GM18498 (cell line): ENCODE data around the gene CCDC142.

Experiments used
- ATAC-seq: cut with Tn5 transposase; IDR thresholded peaks from one replicate; pipeline ENCODE4 v1.9.1; 2021; ENCODE audit warnings: mild to moderate bottlenecking, moderate library complexity; ENCODE audit not compliant: unreplicated experiment

CCDC142 gene, protein sequence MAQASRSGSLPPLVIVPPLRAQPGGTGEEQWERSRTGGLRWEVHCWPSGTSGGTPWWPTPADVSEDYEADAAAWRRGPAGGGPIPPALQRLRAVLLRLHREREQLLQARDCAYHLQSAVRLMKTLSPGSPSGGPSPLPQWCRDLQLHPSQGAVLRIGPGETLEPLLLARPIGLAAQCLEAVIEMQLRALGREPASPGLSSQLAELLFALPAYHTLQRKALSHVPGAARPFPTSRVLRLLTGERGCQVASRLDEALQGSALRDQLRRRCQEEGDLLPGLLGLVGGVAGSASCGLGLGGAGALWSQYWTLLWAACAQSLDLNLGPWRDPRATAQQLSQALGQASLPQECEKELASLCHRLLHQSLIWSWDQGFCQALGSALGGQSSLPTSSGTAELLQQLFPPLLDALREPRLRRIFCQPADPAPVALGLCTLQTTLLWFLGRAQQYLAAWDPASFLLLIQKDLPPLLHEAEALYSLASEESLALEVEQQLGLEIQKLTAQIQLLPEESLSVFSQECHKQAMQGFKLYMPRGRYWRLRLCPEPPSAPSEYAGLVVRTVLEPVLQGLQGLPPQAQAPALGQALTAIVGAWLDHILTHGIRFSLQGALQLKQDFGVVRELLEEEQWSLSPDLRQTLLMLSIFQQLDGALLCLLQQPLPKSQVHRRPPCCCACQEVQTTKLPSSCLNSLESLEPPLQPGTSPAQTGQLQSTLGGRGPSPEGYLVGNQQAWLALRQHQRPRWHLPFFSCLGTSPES

DNA sequence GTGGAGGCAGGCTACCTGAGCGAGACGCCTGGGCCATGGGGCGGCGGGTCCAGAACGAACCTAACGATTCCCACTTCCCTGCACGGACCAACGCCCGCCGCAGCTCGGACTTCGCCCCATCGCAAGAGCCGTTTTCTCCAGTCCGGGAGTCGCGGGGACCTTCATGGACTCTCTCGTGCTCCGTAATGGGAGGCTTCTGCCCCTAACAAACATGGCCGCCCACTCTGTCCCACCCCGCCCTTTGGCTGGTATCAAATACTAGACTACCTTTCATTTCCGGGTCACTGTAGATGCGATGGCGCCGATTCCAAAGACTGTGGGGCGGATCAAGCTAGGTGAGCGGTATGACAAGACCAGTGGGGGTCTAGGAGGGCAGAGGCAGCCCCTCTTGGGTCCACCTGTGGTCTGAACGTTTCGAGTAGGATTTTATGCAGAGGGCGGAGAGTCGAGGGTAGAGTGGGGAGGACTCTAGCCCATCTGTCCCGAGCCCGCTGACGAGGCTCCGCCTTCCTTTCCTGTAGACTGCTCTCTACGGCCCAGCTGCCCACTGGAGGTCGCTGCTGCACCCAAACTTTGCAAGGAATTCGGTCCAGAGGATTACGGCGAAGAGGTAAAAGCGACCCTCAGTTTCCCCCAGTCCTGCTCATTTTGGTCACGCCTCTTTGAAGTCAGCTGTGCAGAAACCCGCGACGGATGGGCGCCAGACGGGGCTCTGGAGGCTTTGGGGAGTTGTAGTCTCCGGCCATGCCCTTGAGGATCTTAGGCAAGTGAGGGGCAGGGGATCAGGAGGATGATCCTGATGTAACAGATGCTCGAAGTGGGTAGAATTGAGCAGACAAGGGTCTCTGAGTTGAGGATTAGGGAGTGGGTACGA lies at the start of gene CCDC142, which contains the start of gene TTC31:
TSS of gene CCDC142 (minus strand) at position 198 of the 874 bp plus-strand sequence. CDS start at position 37, 161 bp downstream.
TSS of gene TTC31 (plus strand) at position 281 of the 874 bp plus-strand sequence. CDS start at position 296, 15 bp downstream.
- peak; percentile 90 for ATAC-seq

DNA sequence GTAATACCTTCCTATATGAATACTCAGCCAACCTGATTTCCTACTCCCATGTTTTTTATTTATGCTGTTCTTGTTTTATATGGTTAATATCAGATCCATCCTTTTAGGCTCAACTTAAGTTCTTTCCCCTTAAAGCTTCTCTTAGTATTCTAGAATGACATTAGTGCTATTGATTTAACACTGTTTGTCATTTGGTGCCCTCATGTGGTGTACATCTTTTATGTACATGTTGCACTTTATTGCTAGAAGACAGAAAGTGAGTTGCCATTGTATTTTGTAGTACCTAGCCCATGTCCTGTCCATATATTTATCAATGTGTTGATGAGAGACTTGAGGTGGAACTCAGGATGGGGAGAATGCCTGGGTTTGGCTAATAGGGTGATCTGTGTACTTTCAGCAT lies 49.4 kb upstream of the CCDC142 start:
- no peak for ATAC-seq

DNA sequence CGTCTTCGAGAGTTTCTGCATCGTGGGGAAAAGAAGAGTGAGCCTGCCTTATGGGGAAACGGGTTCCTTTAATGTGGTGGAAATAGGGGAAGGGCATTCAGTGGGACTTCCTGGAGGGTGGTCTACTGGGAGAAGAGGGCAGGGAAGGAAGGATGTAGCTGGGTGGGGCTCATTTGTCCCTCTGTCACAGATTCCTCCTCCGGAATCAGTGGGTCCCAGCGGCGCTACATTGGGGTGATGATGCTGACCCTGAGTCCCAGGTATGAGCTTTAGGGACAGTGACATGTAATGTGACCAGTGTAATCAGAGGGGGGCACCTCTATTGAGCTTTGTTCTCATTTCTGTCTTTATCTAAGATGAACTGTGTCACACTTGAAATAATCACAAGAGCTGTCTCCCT lies 48.9 kb upstream of the CCDC142 start:
- ATAC-seq = no peak

DNA sequence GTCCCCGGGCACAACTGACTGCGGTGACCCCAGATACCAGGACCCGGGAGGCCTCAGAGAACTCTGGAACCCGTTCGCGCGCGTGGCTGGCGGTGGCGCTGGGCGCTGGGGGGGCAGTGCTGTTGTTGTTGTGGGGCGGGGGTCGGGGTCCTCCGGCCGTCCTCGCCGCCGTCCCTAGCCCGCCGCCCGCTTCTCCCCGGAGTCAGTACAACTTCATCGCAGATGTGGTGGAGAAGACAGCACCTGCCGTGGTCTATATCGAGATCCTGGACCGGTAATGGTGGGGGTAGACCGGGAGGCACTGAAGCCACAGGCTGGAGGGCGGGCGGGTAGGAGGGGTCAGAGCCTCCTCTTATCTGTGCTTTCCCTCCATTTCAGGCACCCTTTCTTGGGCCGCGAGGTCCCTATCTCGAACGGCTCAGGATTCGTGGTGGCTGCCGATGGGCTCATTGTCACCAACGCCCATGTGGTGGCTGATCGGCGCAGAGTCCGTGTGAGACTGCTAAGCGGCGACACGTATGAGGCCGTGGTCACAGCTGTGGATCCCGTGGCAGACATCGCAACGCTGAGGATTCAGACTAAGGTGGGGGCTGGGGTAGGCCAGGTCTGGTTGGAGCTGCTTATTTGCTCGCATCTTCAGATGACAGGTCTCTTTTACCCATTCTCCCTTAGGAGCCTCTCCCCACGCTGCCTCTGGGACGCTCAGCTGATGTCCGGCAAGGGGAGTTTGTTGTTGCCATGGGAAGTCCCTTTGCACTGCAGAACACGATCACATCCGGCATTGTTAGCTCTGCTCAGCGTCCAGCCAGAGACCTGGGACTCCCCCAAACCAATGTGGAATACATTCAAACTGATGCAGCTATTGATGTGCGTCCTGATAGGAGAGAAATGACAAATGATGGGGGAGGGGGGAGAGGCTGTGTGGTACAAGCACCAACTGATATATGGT lies 47.7 kb upstream of the CCDC142 start:
- peak; percentile 31 for ATAC-seq

DNA sequence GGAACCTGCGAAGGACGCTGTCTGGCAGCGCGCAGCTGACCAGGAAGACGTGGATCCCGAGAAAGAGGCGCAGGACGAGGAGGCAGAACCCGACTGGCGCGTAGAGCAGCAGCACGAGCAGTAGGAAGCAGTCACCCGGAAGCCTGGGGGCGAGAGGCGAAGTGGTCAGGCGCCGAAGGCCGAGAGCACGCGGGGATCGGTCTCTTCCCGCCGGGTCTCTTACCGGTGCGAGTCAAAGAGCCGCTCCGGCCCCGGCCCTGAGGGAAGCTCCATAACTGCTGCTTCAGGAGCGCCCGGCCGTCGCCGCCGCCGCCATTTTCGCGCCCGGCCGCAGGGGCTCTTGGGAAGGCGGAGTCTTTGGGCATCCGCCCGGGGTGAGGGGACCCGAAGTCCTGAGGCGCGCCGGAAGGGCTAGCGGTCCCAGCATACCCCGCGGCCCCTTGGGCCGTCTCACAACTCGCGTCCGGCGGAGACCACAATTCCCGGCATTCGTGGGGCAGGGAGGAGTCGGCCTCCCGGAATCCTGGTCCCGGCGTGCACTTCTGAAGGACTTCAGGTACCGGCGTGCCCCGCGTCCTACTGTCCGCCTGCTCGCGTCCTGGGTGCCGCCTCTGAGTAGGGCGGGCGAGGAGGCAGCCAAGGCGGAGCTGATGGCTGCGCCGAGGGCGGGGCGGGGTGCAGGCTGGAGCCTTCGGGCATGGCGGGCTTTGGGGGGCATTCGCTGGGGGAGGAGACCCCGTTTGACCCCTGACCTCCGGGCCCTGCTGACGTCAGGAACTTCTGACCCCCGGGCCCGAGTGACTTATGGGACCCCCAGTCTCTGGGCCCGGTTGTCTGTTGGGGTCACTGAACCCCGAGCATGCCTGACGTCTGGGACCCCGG lies 46.8 kb upstream of the CCDC142 start, which contains the start of the genes AUP1 and HTRA2:
TSS of gene AUP1 (minus strand) at position 350 of the 882 bp plus-strand sequence. CDS start at position 273, 77 bp downstream.
TSS of gene HTRA2 (plus strand) at position 577 of the 882 bp plus-strand sequence. CDS start at position 651, 74 bp downstream.
- ATAC-seq = peak; percentile 80

DNA sequence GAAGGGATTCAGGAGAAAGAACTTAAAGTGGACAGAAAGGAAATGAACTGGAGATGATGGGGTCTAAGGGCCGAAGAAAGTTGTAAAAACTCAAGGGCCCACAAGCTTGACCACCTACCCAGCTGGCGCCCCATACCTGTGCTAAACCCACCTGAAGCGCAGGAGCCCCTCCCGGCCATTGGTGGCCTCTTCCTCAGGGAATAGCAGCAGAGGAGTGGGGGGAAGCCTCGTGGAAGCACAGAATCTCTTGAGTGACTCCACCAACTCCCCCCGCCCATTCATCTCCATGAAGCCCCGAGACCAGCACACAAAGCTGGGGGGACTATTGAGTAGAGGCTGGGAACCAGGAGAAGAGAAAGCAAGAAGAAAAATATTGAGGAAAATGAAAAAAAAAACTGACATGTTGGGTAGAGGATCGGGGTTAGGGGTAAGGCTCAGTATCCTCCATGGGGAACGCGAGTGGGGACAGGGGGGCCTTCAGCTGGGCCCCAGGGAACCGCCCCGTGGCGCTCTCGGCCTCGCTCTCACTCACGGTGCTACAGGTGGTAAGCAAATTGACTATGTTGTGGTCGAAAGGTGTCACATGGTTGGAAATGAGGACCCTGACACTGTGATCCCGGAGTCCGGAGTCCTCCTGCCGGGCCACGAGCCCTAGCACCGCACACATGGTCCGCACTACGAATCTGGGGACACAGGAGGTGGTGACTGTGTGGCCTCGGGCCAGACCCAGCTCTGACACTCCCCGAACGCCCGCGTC lies 46.0 kb upstream of the CCDC142 start:
- ATAC-seq = peak; percentile 8

DNA sequence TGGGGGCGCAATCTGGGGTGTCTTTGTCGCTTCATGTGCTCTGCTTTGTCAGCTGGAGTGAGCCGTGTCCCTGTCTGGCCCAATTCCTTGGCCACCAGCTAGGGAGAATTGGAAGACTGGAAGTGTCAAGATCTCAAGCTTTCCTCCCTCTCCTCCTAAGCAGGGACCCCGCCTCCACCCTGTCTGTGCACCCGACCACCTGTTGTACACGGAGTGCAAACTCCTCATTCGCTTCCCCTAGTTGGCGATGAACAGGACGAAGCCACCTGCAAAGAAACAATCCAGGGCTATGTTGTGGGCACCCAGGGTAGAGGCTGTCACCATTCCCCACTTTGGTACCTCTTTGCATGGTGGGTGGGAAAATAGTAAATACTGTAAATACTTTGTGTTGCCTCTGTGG lies 44.9 kb upstream of the CCDC142 start:
- no peak for ATAC-seq

DNA sequence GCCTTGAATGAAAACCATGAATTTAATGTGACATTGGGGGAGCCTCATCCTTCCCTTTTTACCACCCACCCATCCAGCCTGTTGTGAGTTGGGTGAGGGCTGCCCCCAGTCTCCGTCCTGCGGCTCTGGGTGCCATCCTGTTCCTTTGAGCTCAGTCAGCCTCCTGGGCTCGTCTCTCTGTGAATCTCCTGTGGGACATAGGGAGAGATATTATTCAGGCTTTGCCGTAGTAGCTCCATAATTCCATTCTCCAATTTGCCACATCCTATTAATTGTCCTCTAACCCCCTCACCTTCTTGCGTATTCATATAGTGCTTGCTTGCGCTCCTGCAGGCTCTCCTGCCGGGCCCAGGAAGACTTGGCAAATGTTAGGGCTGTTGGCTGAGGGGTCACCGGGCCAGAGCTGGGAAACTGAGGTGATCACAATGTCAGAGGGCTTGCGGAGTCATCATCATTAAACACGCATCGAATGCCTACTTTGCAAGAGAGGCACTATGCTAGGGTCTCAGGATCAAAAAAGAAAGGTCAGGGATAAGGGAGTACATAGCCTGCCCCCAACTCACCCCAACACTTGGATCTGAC lies 43.9 kb upstream of the CCDC142 start:
- no peak for ATAC-seq

DNA sequence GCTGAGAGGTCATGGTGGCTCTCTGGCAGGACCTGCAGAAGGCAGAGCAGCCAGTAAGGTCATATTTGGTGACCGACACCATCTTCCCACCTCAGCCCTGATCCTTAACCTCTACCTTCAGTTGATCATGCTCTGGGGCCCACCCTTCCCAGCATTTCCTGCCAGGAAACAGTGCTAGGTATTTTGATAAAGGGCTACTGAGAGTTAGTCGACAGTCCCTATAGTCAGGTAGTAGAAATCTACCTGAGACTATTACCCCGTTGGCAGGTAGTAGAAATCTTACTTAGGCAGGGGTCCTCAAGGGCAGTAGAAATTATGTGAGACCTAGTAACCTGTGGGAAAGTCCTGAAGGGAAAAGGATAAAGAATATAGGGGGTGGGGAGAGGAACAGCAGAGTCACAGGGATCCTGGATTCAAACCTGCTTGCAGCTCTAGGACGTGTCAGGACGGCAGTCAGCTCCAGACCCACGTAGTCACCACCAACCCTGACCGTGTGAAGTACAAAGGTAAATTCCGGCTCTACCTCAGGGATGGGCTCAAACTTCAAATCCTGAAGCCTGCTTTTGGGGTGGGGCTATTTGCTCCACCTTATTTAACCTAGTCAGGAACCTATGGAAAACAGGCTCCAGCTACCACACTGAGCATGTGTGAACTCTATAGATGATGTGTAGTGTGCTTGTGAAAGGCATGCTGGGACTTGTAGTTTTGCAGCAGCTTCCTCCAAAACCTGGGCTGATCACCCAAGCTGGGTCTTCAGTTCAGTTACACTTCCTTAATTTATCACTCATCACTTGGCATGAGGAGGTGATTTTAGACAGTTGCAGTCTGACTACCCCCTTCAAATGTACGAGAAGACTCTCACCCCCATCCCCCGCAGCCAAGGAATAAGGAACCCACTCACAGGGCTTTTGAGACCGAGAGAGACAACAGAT lies 43.2 kb upstream of the CCDC142 start, which contains the start of gene DQX1:
TSS of gene DQX1 (minus strand) at position 515 of the 932 bp plus-strand sequence. CDS start at position 13, 502 bp downstream.
- no peak for ATAC-seq

DNA sequence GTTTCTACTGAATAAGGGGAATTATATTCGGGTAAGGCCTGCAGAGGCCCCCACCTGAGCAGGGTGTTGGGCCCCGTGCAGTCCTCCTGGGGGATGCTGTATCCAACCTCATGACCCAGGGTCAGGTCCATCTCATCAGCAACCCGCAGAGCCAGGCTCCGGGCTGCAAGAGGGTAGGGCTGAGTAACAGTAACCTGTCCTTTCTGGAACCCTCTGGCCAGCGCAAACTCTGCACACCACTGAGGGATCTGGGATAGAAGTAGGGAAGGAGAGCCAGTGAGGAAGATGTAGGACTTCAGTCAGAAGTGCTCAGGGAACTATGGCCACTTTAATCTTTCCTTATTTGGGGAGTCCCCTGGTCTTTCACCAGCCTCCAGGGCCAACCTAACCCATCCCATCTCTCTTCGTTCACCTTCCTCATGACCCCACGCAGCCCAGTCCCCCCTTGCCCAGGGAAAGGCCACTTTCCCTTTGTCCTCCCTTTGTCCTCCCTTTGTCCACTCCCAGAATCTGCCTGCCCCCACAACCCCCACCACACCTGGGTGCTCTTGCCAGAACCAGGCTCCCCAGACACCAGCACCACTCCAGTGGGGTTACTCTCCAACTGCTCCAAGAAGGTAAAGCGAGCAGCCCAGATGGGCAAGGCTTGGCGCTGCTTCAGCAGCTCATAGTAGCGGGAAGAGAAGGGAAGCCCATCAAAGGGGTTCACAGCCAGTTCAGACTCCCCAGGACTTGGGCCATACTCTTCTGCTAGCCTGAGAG lies 42.3 kb upstream of the CCDC142 start:
- no peak for ATAC-seq

DNA sequence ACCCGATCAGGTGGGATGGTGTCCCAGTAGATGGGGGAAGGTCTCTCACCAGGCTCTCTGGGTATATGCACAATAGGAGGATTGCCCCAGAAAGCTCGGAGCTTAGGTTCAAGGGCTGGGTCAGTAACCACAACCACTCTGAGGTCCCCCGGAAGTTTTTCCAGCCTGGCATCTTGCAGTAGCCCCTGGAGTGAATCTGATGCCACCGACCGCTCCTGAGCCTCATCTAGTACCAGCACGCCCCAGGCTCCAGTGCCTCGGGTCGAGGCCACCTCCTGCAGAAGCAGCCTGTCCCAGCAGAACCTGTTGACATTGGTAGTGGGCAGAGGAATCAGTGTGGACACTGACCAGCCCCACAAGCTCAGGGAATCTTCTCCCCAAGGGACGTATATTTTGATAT lies 41.2 kb upstream of the CCDC142 start:
- no peak for ATAC-seq

DNA sequence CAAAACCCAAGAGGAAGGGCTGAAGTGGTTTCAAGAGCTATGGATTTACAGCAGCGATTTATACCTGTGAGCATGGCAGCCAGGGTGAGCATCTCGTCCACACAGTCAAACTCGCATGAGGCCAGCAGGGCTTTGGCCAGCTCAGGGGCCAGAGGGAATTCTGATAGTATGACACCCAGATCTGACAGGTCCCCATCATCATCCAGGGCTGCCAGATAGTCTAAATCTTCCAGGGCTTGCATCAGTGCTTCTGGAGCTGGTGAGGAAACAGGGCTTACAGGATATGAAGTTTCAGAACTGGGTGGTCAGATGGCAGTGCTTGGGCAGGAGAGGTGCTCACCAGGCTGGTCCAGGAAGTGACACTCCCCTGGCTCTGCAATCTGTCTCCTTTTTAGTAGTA lies 39.7 kb upstream of the CCDC142 start:
- no peak for ATAC-seq

DNA sequence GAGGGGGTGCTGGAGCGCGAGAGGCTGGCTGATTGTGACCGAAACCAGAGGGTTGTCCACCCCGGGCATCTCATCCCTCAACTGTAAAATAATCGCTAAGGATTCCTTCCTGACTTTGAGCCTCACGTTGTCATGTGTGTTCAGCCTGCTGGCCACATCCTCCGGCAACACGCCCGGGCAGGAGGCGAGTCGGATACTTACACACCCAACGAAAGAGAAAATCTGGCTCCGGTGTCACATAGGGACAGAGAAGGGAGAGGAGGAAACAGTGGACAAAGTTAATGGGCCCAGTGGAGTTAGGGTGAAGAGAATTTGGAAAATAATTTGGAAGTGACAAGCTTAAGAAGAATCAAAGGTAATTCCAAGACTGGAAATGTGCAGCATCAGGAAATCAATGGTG lies 33.9 kb upstream of the CCDC142 start:
- no peak for ATAC-seq

DNA sequence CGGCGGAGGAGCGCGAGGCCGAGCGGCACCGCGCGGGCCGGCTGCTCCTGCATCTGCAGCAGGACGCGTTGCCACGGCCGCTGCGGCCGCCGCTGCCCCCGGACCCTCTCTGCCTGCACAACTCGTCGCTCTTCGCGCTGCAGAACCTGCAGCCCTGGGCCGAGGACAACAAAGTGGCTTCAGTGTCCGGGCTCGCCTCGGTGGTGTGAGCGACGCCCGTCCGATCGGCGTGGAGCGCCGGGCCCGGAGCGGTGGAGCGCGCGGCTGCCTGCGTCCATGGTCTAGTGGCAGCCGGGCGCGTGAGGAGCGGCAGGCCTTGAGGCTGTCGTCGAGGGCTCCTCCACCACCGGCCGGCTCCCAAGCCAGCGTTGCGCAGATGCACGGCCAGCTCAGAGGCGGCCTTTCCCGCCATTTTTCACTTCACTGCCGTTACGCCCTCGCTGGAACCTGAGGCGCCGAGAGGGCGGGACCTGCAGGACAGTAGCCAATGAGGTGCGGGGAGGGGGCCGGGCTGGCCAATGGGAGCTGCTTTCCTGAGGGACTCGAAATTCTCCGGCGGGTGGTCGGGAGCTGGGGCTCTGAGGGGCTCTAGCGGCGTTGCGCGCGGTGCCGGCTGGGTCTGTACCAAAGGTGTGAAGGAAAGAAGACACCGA lies 33.3 kb upstream of the CCDC142 start:
- peak; percentile 74 for ATAC-seq
